Skeletal muscle tissue (tissue), 4 donors: ENCODE measurements around the gene CKS1B. TPM values are rescaled to one million over a fixed set of nuclear protein-coding genes. Genes with fewer than 3 reads are reported as not detected.

Experiments
- H3K27ac ChIP-seq: one replicate; pipeline ENCODE4 v1.7.0; 2013; ENCODE audit warnings: mild to moderate bottlenecking, low read depth, low read length, inconsistent platforms
- H3K27me3 ChIP-seq, 3 donors: one replicate each; pipeline ENCODE4 v1.7.0; 2013; ENCODE audit warnings: low read length in 3 of 3; ENCODE audit not compliant: control insufficient read depth in 3 of 3, insufficient read depth in 3 of 3
- H3K36me3 ChIP-seq, 3 donors: one replicate each; pipeline ENCODE4 v1.7.0; 2013; ENCODE audit warnings: low read length in 3 of 3; ENCODE audit not compliant: control insufficient read depth in 3 of 3, insufficient read depth in 3 of 3
- H3K4me1 ChIP-seq, 3 donors: one replicate each; pipeline ENCODE4 v1.7.0; 2013; ENCODE audit warnings: low read length in 3 of 3, mild to moderate bottlenecking in 3 of 3; ENCODE audit not compliant: control insufficient read depth in 3 of 3, insufficient read depth in 3 of 3
- H3K4me3 ChIP-seq, 3 donors: one replicate each; pipeline ENCODE4 v1.7.0; 2013; ENCODE audit warnings: low read length in 3 of 3
- H3K9ac ChIP-seq, 3 donors: one replicate each; pipeline ENCODE4 v1.7.0; 2013; ENCODE audit warnings: low read length in 3 of 3, mild to moderate bottlenecking in 3 of 3, moderate library complexity in 2 of 3, low read depth in 1 of 3
- H3K9me3 ChIP-seq, 3 donors: one replicate each; pipeline ENCODE4 v1.7.0; 2013; ENCODE audit warnings: low read length in 3 of 3; ENCODE audit not compliant: control insufficient read depth in 3 of 3
- total RNA-seq: library from RNA; depleted of rRNA; stranded (reverse); fragments of >200 nt; gene quantifications from one replicate; pipeline ENCODE4 v1.2.3, GENCODE V29; 2014
- donor health status: Osteomylitis.

The CKS1B gene
- total RNA-seq, 1 donor from 2014 or later, result 31.8 TPM

DNA sequence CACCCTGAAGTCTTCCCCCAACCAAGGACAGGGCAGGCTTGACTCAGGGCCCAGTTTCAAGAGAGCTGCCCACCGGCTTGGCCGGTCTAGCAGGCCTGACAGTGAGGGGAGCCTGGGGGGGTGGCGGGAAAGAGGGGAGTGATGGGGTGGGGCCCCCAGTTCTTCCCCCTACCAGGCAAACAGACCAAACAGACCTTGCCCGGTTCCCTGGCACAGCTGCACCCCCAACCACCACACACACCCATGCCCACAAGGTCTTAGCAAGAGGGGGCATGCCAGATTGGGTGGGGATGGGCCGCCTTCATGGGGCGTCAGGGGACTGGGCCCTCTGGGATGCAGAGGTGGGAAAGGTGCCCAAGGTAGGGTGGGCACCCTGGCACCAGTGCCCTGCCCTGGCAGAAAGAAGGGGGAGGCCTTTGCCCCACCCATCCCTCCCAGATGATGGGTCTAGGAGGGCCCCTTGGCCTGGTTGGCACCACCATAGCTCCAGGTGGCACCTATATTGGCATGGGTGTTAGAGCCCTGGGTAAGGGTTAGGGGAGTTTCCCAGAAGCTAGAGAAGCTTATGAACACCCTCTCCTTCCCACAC is 37.0 kb downstream of the CKS1B start:
- no peaks in the 10 kb centered on the region for H3K9me3 ChIP-seq
- H3K36me3 ChIP-seq, result peaks cover 12 to 19% (median 13%) of the 10 kb centered on the region in 3 donors
- H3K9ac ChIP-seq, result peak overlapping the region in 2 of 3 donors; percentile 32 to 35
- H3K27ac ChIP-seq, result peak overlapping the region; percentile 44
- H3K4me1 ChIP-seq, result peaks cover 44 to 76% (median 60%) of the 10 kb centered on the region in 3 donors
- H3K4me3 ChIP-seq, result peak overlapping the region in 1 of 3 donors; percentile 17
- H3K27me3 ChIP-seq, result no peaks in the 10 kb centered on the region

DNA sequence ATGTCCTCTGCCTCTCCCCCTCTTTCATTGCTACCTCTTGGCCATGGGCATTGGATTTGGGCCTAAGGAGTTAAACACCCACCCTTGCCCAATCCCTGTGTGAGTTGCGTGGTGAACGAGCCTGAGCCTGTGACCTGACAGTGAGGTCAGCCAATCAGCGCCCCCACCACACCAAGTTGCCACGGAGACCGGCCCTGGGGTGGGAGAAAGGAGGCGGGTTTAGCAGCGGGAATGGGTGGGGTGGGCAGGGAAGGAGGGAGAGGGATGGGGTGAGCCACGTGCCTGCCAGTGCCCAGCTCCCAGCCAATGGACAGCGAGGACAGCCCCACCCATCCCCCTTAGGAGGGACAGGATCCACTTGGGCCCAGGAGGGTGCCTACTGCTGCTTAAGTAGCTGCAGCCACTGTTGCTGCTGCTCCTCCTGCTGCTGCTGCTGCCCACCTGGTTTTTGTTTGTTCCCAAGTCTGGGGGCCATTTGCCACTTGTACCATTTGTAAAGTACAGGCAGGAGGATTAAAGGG is 37.6 kb downstream of the CKS1B start:
- peak overlapping the region; percentile 44 for H3K27ac ChIP-seq
- peaks cover 44 to 76% (median 60%) of the 10 kb centered on the region in 3 donors for H3K4me1 ChIP-seq
- peak overlapping the region in 1 of 3 donors; percentile 17 for H3K4me3 ChIP-seq
- H3K36me3 ChIP-seq, result peaks cover 12 to 21% (median 13%) of the 10 kb centered on the region in 3 donors
- no peaks in the 10 kb centered on the region for H3K9me3 ChIP-seq
- H3K9ac ChIP-seq, result peak overlapping the region in 2 of 3 donors; percentile 14 to 35
- H3K27me3 ChIP-seq, result no peaks in the 10 kb centered on the region

GRCh38 chr1:155012776-155013602 is 38.5 kb downstream of the CKS1B start:
- no peaks in the 10 kb centered on the region for H3K9me3 ChIP-seq
- peak overlapping the region; percentile 44 for H3K27ac ChIP-seq
- H3K27me3 ChIP-seq, result no peaks in the 10 kb centered on the region
- H3K4me1 ChIP-seq, result peaks cover 41 to 76% (median 58%) of the 10 kb centered on the region in 3 donors
- peak overlapping the region in 1 of 3 donors; percentile 14 for H3K9ac ChIP-seq
- H3K4me3 ChIP-seq, result no peak overlapping the region
- peaks cover 12 to 21% (median 13%) of the 10 kb centered on the region in 3 donors for H3K36me3 ChIP-seq

GRCh38 chr1:155013632-155014031 is 39.2 kb downstream of the CKS1B start:
- Histone ChIP-seq H3K36me3 (peaks cover 12 to 21% (median 13%) of the 10 kb centered on the region in 3 donors), H3K4me3 (no peak overlapping the region), H3K9me3 (no peaks in the 10 kb centered on the region), H3K27me3 (no peaks in the 10 kb centered on the region), H3K9ac (no peak overlapping the region), H3K4me1 (peaks cover 36 to 74% (median 53%) of the 10 kb centered on the region in 3 donors), H3K27ac (peak overlapping the region; percentile 44)

DNA sequence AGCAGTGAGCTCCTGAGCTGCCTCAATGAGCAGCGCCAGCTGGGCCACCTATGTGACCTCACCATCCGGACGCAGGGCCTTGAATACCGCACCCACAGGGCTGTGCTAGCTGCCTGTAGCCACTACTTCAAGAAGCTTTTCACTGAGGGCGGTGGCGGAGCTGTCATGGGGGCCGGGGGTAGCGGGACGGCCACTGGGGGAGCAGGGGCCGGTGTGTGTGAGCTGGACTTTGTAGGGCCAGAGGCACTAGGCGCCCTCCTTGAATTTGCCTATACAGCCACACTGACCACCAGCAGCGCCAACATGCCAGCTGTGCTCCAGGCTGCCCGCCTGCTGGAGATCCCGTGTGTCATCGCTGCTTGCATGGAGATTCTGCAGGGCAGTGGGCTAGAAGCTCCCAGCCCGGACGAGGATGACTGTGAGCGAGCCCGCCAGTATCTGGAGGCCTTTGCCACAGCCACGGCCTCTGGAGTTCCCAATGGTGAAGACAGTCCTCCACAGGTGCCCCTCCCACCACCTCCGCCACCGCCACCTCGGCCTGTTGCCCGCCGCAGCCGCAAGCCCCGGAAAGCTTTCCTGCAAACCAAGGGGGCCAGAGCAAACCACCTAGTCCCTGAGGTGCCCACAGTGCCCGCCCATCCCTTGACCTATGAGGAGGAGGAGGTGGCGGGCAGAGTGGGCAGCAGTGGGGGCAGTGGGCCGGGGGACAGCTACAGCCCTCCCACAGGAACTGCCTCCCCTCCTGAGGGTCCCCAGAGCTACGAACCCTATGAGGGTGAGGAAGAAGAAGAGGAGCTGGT is 40.4 kb downstream of the CKS1B start:
- H3K36me3 ChIP-seq, result peaks cover 12 to 21% (median 13%) of the 10 kb centered on the region in 3 donors
- no peaks in the 10 kb centered on the region for H3K27me3 ChIP-seq
- no peak overlapping the region for H3K9ac ChIP-seq
- no peaks in the 10 kb centered on the region for H3K9me3 ChIP-seq
- peaks cover 31 to 65% (median 43%) of the 10 kb centered on the region in 3 donors for H3K4me1 ChIP-seq
- no peak overlapping the region for H3K27ac ChIP-seq
- H3K4me3 ChIP-seq, result no peak overlapping the region

GRCh38 chr1:155015527-155016230 is 41.2 kb downstream of the CKS1B start:
- Histone ChIP-seq H3K9me3 (no peaks in the 10 kb centered on the region), H3K4me3 (no peak overlapping the region), H3K4me1 (peaks cover 29 to 58% (median 38%) of the 10 kb centered on the region in 3 donors), H3K36me3 (peaks cover 12 to 21% (median 13%) of the 10 kb centered on the region in 3 donors), H3K27ac (peak overlapping the region; percentile 25), H3K27me3 (no peaks in the 10 kb centered on the region), H3K9ac (peak overlapping the region in 1 of 3 donors; percentile 46)

DNA sequence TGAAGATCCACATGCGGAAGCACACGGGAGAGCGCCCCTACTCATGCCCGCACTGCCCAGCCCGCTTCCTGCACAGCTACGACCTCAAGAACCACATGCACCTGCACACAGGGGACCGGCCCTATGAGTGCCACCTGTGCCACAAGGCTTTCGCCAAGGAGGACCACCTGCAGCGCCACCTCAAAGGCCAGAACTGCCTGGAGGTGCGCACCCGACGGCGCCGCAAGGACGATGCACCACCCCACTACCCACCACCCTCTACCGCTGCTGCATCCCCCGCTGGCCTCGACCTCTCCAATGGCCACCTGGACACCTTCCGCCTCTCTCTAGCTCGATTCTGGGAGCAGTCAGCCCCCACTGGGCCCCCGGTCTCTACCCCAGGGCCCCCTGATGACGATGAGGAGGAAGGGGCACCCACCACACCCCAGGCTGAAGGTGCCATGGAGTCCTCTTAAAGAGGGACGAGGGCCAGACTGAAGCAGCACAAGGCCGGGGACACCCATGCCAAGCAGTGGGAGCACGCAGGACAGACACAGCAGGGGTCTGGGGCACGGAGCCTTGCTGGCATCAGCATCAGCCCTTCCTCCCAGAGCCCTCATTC is 41.9 kb downstream of the CKS1B start:
- peak overlapping the region; percentile 46 to 80 (median 73) for H3K9ac ChIP-seq
- H3K4me1 ChIP-seq, result peaks cover 29 to 51% (median 38%) of the 10 kb centered on the region in 3 donors
- H3K27ac ChIP-seq, result peak overlapping the region; percentile 91

DNA sequence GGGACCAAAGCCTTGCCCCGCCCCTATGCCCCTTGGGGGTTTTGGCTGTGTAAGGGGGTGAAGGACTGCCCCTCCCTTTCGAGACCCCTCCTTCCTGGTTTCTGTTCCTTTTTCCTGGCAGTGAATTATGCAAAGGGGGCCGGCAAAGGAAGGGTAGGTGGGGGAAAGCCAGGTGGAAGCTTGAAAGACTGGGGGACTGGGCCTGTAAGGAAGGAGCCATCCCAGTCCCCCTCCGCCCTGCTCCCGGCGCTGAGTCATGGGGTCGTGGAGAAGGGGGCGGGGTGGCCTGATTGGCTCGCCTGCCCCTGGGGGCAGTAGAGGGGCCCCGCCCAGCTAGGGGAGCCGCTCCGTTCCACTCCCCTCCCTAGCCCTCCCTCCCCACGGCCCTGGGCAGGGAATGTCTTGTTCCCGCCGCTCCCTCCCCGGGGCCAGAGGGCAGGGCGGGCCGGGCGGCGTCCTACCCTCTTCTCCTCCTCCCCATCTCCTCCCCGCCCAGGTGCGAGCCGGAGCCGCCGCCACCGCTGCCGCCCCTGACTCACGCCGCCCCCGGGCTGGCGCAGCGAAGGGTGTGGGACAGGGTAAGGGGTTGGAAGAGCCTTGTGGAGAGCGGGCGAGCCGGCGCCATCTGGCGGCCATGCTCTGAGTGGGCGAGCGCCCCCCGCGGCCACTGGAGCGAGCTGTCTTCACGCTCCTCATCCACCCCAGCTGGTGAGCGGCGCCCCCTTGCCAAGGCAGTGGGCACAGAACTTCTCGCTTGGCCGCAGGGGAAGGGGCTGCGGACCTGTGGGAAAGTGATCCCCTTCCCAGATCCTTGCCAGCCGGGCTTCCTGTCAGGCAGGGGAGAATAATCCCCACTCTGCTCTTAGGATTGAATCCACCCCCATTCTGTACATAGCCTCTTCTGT is 42.8 kb downstream of the CKS1B start:
- Histone ChIP-seq H3K9ac (peak overlapping the region; percentile 46 to 80 (median 73)), H3K27me3 (no peaks in the 10 kb centered on the region), H3K4me1 (peaks cover 21 to 42% (median 30%) of the 10 kb centered on the region in 3 donors), H3K9me3 (no peaks in the 10 kb centered on the region), H3K27ac (peak overlapping the region; percentile 91), H3K4me3 (peak overlapping the region; percentile 48 to 74 (median 73)), H3K36me3 (peaks cover 12 to 21% (median 13%) of the 10 kb centered on the region in 3 donors)

More for the DNA sequence above, 41.9 kb downstream of the CKS1B start:
- H3K36me3 ChIP-seq, result peaks cover 12 to 21% (median 13%) of the 10 kb centered on the region in 3 donors
- H3K27me3 ChIP-seq, result no peaks in the 10 kb centered on the region
- H3K4me3 ChIP-seq, result peak overlapping the region in 1 of 3 donors; percentile 74
- H3K9me3 ChIP-seq, result no peaks in the 10 kb centered on the region
